CD4-positive, alpha-beta memory T cell (primary cell): ENCODE results near the gene SOX14. TPM values are rescaled to one million over a fixed set of nuclear protein-coding genes. Genes with fewer than 3 reads are reported as not detected.

Experiments used
- CTCF ChIA-PET: fragments of 350-600 bp; sonication (Branson Sonifier 250); formaldehyde crosslinking; loops from one replicate; lab custom pipeline; 2021; ENCODE audit warnings: inconsistent platforms; ENCODE audit not compliant: partially characterized antibody; lab: Charles Lee
- POLR2A ChIA-PET: fragments of 350-600 bp; sonication (Branson Sonifier 250); formaldehyde crosslinking; loops from one replicate; lab custom pipeline; 2021; ENCODE audit not compliant: partially characterized antibody; lab: Charles Lee
- DNase-seq, 5 donors: peaks; one replicate each; pipeline versions ENCODE4 v3.0.0 to v3.0.0-alpha.2; 2020 to 2022; ENCODE audit warnings: mixed read lengths in 1 of 5
- H3K27ac ChIP-seq: one replicate; pipeline ENCODE4 v1.7.0; 2013; ENCODE audit warnings: low read depth, low read length
- H3K27me3 ChIP-seq: 2 replicates; pipeline ENCODE4 v1.7.0; 2013; ENCODE audit warnings: mild to moderate bottlenecking, low read length, moderate library complexity; ENCODE audit not compliant: insufficient read depth
- H3K36me3 ChIP-seq: 2 replicates; pipeline ENCODE4 v1.7.0; 2013; ENCODE audit warnings: mild to moderate bottlenecking, low read length, moderate library complexity; ENCODE audit not compliant: insufficient read depth
- H3K4me1 ChIP-seq: 2 replicates; pipeline ENCODE4 v1.7.0; 2013; ENCODE audit warnings: mild to moderate bottlenecking, low read length, moderate library complexity; ENCODE audit not compliant: insufficient read depth
- H3K4me3 ChIP-seq, 2 donors: one replicate each; pipeline ENCODE4 v1.7.0; 2013; ENCODE audit warnings: low read length in 2 of 2, mild to moderate bottlenecking in 1 of 2
- H3K9me3 ChIP-seq, 2 donors: one replicate each; pipeline ENCODE4 v1.7.0; 2013; ENCODE audit warnings: low read length in 2 of 2, control low read depth in 1 of 2; ENCODE audit not compliant: control insufficient read depth in 1 of 2
- H3K27ac Mint-ChIP-seq, 7 donors: one replicate each; pipeline ENCODE4 v1.8.0; 2020 to 2021; ENCODE audit warnings: mixed read lengths in 7 of 7, mild to moderate bottlenecking in 6 of 7, inconsistent platforms in 3 of 7, moderate library complexity in 3 of 7
- H3K27me3 Mint-ChIP-seq, 2 donors: one replicate each; pipeline ENCODE4 v1.8.0; 2020 to 2021; ENCODE audit warnings: mixed read lengths in 2 of 2
- H3K36me3 Mint-ChIP-seq, 2 donors: one replicate each; pipeline ENCODE4 v1.8.0; 2020 to 2021; ENCODE audit warnings: mixed read lengths in 2 of 2, inconsistent platforms in 1 of 2, mild to moderate bottlenecking in 1 of 2
- H3K4me1 Mint-ChIP-seq, 4 donors: one replicate each; pipeline ENCODE4 v1.8.0; 2020 to 2021; ENCODE audit warnings: mixed read lengths in 4 of 4, mild to moderate bottlenecking in 1 of 4
- H3K4me3 Mint-ChIP-seq, 8 donors: one replicate each; pipeline ENCODE4 v1.8.0; 2020 to 2021; ENCODE audit warnings: mixed read lengths in 8 of 8, mild to moderate bottlenecking in 7 of 8, moderate library complexity in 6 of 8, inconsistent platforms in 3 of 8
- H3K9me3 Mint-ChIP-seq, 8 donors: one replicate each; pipeline ENCODE4 v1.8.0; 2020 to 2021; ENCODE audit warnings: mixed read lengths in 8 of 8, mild to moderate bottlenecking in 5 of 8, inconsistent platforms in 3 of 8, moderate library complexity in 1 of 8
- intact Hi-C: fragments of 100-400 bp; cut with micrococcal nuclease; formaldehyde crosslinking; loops from one replicate; pipeline ENCODE4 v1.15.1; 2023
- polyA plus RNA-seq, 2 donors: library from polyadenylated mRNA; unstranded; fragments of 300-500 nt; fragmentation: Illumina TruSeq; gene quantifications; one replicate each; pipeline ENCODE4 v1.2.3, GENCODE V29; 2021
- total RNA-seq, 2 experiments: library from RNA; stranded (reverse); gene quantifications; one replicate each; pipeline ENCODE4 v1.2.3, GENCODE V29; 2021

Gene SOX14
- total and polyA plus RNA-seq, 4 experiments from 2014 or later, result not detected

GRCh38 chr3:137809509-137809908, 45.4 kb downstream of the SOX14 start:
- Mint-ChIP-seq H3K4me1 (no peaks in the 10 kb centered on the region), H3K36me3 (no peaks in the 10 kb centered on the region), H3K27me3 (peaks cover 0 to 3% of the 10 kb centered on the region in 2 donors), H3K27ac (no peak overlapping the region), H3K4me3 (no peak overlapping the region), H3K9me3 (peaks cover 0 to 4% (median under 1%) of the 10 kb centered on the region in 8 donors)
- intact Hi-C loops, result no loop called here
- no peak overlapping the region for H3K27ac ChIP-seq
- H3K4me3 ChIP-seq, result no peak overlapping the region
- no peak for DNase-seq
- ChIA-PET POLR2A (no interaction called here), CTCF (interaction anchor here (1.3 kb wide), 1 partner anchor 10 kb away, joined by 4 read pairs; no protein-coding TSS in a partner anchor)
- H3K4me1 ChIP-seq, result no peaks in the 10 kb centered on the region
- H3K9me3 ChIP-seq, result no peaks in the 10 kb centered on the region
- H3K36me3 ChIP-seq, result no peaks in the 10 kb centered on the region
- no peaks in the 10 kb centered on the region for H3K27me3 ChIP-seq

DNA sequence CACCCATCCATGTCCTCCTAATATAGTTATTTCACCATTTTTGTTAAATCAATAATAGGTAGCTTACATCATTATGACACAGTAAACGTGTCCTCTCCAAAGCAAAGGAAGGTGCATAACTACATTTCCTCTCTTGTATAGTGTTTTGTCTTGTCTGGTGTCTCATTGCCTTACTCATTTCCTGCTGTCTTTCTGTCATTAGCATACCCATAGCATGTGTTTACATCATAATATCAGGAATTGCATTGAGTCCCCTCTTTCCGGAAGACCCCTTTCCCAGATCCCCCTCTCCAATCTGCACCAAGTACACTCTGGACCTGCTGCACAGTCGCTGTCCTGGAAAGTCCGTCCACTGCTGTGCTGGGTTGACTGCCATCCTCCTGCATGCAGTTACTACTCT, 47.9 kb downstream of the SOX14 start:
- H3K27ac ChIP-seq, result no peak overlapping the region
- intact Hi-C loops, result no loop called here
- no peak overlapping the region for H3K4me3 ChIP-seq
- no peak overlapping the region for H3K27ac Mint-ChIP-seq
- no peak for DNase-seq
- H3K27me3 ChIP-seq, result no peaks in the 10 kb centered on the region
- no peaks in the 10 kb centered on the region for H3K4me1 ChIP-seq
- H3K4me1 Mint-ChIP-seq, result no peaks in the 10 kb centered on the region
- H3K9me3 Mint-ChIP-seq, result peaks cover 0 to 7% (median 3%) of the 10 kb centered on the region in 8 donors
- no peaks in the 10 kb centered on the region for H3K36me3 Mint-ChIP-seq
- no peak overlapping the region for H3K4me3 Mint-ChIP-seq
- no peaks in the 10 kb centered on the region for H3K36me3 ChIP-seq
- ChIA-PET POLR2A (no interaction called here), CTCF (no interaction called here)
- H3K27me3 Mint-ChIP-seq, result peaks cover 0 to 3% of the 10 kb centered on the region in 2 donors
- H3K9me3 ChIP-seq, result no peaks in the 10 kb centered on the region

DNA sequence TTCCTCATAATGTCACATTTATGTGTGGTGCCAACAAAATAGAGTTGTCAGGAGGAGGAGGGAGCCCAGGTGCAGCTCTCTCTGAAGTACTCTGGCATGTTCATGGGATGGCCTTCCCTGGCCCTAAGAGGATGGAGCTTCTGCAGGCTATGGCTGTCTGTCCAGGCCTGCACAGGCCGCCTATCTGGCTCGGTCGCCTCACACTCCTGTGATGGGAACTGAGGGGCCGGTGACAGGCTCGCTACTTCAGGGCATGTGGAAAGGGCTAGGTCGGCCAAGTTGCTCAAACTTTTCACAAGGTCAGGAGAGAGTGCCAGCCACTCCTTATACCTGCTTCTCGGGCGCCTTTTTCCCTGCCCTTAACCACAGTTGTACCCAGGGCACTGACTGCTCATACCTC, 51.1 kb downstream of the SOX14 start:
- Histone ChIP-seq H3K36me3 (no peaks in the 10 kb centered on the region), H3K9me3 (no peaks in the 10 kb centered on the region), H3K4me3 (no peak overlapping the region), H3K4me1 (no peaks in the 10 kb centered on the region), H3K27me3 (no peaks in the 10 kb centered on the region), H3K27ac (no peak overlapping the region)
- Mint-ChIP-seq H3K27ac (no peak overlapping the region), H3K4me3 (no peak overlapping the region), H3K27me3 (peaks cover 0 to 1% of the 10 kb centered on the region in 2 donors), H3K4me1 (no peaks in the 10 kb centered on the region), H3K36me3 (no peaks in the 10 kb centered on the region), H3K9me3 (peaks cover 0 to 6% (median 3%) of the 10 kb centered on the region in 8 donors)
- intact Hi-C loops, result no loop called here
- DNase-seq, result no peak
- ChIA-PET CTCF (no interaction called here), POLR2A (no interaction called here)

Other genes with a start within 250 kb of the SOX14 start
- gene CLDN18, start 245.8 kb downstream of the SOX14 start, total RNA-seq, result not detected
- gene CLDN18, start 245.8 kb downstream of the SOX14 start, polyA plus RNA-seq, result not detected